K562 (cell line): ENCODE data around the gene ALKBH2. TPM values are rescaled to one million over a fixed set of nuclear protein-coding genes. Genes with fewer than 3 reads are reported as not detected.

ENCODE experiments used
- ARID1B ChIP-seq: fragments of 450-650 bp; IDR thresholded peaks from 2 replicates; pipeline ENCODE4 v1.6.1; 2016; ENCODE audit warnings: antibody characterized with exemption, mild to moderate bottlenecking, inconsistent platforms
- PHF8 ChIP-seq: fragments of 200-600 bp; sonication (generic); IDR thresholded peaks from 2 replicates; pipeline ENCODE4 v1.6.1; 2012; ENCODE audit warnings: mixed run types, mild to moderate bottlenecking, inconsistent platforms, low read length, moderate library complexity, borderline replicate concordance
- ZFX ChIP-seq: sonication (generic); formaldehyde crosslinking; IDR thresholded peaks from 2 replicates; pipeline ENCODE4 v1.8.0; 2022; ENCODE audit warnings: mild to moderate bottlenecking, missing genetic modification reagents, moderate library complexity
- polyA plus RNA-seq, 8 experiments: library from polyadenylated mRNA; depleted of rRNA in 4 of 8; stranded (reverse) in 5 of 8; unstranded in 3 of 8; fragments of >200 nt; fragmentation: Nextera tagmentation in 2 of 8; fragmentation: Illumina TruSeq in 1 of 8; extraction: Ambion mirVana in 2 of 8; extraction: Trizol in 1 of 8; gene quantifications; 2 replicates each; pipeline versions ENCODE4 v1.2.1 to v1.2.3, GENCODE V29; 2011 to 2014; ENCODE audit warnings: inconsistent platforms in 1 of 8, missing spikeins in 1 of 8
- total RNA-seq, 7 experiments: library from RNA; depleted of rRNA in 6 of 7; stranded (reverse); fragments of >200 nt in 6 of 7; fragmentation: Illumina TruSeq in 2 of 7; extraction: Trizol in 2 of 7; gene quantifications; 2 replicates each; pipeline versions ENCODE4 v1.2.1 to v1.2.3, GENCODE V29; 2011 to 2021; ENCODE audit warnings: low replicate concordance in 1 of 7
- TF ChIP-seq, protein P1 (sequence below): fragments of 450-650 bp; IDR thresholded peaks from 2 replicates; pipeline ENCODE4 v1.6.1; 2016; ENCODE audit warnings: mild to moderate bottlenecking, moderate library complexity

The ALKBH2 gene
- total and polyA plus RNA-seq, 9 of the 15 experiments (the other 6 are each of a cell fraction or from before 2014, with no cell fraction given) = 5.9 to 56.1 (median 41.9) TPM

DNA sequence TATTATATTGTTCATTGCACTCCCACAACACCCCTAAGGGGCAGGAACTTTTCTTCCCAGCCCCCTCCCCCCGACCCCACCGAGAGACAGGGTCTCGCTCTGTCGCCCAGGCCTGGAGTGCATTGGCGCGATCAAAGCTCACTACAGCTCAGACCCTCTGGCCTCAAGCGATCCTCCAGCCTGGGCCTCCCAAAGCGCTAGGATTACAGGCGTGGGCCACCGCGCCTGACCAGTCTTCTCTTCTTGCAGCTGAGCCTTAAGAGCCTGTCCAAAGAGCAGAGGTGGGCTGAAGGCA, 3.8 kb upstream of the ALKBH2 start (continued):
- TF ChIP-seq, protein P1, sequence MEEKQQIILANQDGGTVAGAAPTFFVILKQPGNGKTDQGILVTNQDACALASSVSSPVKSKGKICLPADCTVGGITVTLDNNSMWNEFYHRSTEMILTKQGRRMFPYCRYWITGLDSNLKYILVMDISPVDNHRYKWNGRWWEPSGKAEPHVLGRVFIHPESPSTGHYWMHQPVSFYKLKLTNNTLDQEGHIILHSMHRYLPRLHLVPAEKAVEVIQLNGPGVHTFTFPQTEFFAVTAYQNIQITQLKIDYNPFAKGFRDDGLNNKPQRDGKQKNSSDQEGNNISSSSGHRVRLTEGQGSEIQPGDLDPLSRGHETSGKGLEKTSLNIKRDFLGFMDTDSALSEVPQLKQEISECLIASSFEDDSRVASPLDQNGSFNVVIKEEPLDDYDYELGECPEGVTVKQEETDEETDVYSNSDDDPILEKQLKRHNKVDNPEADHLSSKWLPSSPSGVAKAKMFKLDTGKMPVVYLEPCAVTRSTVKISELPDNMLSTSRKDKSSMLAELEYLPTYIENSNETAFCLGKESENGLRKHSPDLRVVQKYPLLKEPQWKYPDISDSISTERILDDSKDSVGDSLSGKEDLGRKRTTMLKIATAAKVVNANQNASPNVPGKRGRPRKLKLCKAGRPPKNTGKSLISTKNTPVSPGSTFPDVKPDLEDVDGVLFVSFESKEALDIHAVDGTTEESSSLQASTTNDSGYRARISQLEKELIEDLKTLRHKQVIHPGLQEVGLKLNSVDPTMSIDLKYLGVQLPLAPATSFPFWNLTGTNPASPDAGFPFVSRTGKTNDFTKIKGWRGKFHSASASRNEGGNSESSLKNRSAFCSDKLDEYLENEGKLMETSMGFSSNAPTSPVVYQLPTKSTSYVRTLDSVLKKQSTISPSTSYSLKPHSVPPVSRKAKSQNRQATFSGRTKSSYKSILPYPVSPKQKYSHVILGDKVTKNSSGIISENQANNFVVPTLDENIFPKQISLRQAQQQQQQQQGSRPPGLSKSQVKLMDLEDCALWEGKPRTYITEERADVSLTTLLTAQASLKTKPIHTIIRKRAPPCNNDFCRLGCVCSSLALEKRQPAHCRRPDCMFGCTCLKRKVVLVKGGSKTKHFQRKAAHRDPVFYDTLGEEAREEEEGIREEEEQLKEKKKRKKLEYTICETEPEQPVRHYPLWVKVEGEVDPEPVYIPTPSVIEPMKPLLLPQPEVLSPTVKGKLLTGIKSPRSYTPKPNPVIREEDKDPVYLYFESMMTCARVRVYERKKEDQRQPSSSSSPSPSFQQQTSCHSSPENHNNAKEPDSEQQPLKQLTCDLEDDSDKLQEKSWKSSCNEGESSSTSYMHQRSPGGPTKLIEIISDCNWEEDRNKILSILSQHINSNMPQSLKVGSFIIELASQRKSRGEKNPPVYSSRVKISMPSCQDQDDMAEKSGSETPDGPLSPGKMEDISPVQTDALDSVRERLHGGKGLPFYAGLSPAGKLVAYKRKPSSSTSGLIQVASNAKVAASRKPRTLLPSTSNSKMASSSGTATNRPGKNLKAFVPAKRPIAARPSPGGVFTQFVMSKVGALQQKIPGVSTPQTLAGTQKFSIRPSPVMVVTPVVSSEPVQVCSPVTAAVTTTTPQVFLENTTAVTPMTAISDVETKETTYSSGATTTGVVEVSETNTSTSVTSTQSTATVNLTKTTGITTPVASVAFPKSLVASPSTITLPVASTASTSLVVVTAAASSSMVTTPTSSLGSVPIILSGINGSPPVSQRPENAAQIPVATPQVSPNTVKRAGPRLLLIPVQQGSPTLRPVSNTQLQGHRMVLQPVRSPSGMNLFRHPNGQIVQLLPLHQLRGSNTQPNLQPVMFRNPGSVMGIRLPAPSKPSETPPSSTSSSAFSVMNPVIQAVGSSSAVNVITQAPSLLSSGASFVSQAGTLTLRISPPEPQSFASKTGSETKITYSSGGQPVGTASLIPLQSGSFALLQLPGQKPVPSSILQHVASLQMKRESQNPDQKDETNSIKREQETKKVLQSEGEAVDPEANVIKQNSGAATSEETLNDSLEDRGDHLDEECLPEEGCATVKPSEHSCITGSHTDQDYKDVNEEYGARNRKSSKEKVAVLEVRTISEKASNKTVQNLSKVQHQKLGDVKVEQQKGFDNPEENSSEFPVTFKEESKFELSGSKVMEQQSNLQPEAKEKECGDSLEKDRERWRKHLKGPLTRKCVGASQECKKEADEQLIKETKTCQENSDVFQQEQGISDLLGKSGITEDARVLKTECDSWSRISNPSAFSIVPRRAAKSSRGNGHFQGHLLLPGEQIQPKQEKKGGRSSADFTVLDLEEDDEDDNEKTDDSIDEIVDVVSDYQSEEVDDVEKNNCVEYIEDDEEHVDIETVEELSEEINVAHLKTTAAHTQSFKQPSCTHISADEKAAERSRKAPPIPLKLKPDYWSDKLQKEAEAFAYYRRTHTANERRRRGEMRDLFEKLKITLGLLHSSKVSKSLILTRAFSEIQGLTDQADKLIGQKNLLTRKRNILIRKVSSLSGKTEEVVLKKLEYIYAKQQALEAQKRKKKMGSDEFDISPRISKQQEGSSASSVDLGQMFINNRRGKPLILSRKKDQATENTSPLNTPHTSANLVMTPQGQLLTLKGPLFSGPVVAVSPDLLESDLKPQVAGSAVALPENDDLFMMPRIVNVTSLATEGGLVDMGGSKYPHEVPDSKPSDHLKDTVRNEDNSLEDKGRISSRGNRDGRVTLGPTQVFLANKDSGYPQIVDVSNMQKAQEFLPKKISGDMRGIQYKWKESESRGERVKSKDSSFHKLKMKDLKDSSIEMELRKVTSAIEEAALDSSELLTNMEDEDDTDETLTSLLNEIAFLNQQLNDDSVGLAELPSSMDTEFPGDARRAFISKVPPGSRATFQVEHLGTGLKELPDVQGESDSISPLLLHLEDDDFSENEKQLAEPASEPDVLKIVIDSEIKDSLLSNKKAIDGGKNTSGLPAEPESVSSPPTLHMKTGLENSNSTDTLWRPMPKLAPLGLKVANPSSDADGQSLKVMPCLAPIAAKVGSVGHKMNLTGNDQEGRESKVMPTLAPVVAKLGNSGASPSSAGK = no peak
- TF ChIP-seq PHF8 (peak; percentile 57; the same call in 1 of the 2 replicates), ZFX (CRISPR knock-in tag) (peak; percentile 40; the same call in 1 of the 2 replicates), ARID1B (no peak)
